Karpas-422 (cell line): Measurements from ENCODE around the gene CCDC192. TPM values are rescaled to one million over a fixed set of nuclear protein-coding genes. Genes with fewer than 3 reads are reported as not detected.

ENCODE experiments used
- DNase-seq: peaks from one replicate; pipeline ENCODE4 v3.0.0-alpha.2; 2015
- H2AFZ ChIP-seq: fragments of 200-600 bp; sonication (generic); 2 replicates; pipeline ENCODE4 v1.6.1; 2014; ENCODE audit warnings: antibody characterized with exemption, low read length, mixed read lengths
- H3K27ac ChIP-seq: fragments of 200-600 bp; sonication (generic); 2 replicates; pipeline ENCODE4 v1.5.1; 2014; ENCODE audit warnings: mild to moderate bottlenecking, low read length, moderate library complexity
- H3K27me3 ChIP-seq: fragments of 200-600 bp; sonication (generic); 2 replicates; pipeline ENCODE4 v1.6.1; 2014; ENCODE audit warnings: low read length, mixed read lengths
- H3K36me3 ChIP-seq: fragments of 200-600 bp; sonication (generic); 2 replicates; pipeline ENCODE4 v1.6.1; 2014; ENCODE audit warnings: low read length, mixed read lengths; ENCODE audit not compliant: insufficient read depth
- H3K4me1 ChIP-seq: fragments of 200-600 bp; sonication (generic); 2 replicates; pipeline ENCODE4 v1.6.1; 2014; ENCODE audit warnings: mild to moderate bottlenecking, low read length, mixed read lengths
- H3K4me2 ChIP-seq: fragments of 200-600 bp; sonication (generic); 2 replicates; pipeline ENCODE4 v1.6.1; 2014; ENCODE audit warnings: low read length, low read depth, mild to moderate bottlenecking; ENCODE audit not compliant: poor library complexity, severe bottlenecking
- H3K4me3 ChIP-seq: fragments of 200-600 bp; sonication (generic); 2 replicates; pipeline ENCODE4 v1.5.1; 2014; ENCODE audit warnings: mild to moderate bottlenecking, antibody characterized with exemption, low read length, mixed read lengths
- H3K79me2 ChIP-seq: fragments of 200-600 bp; sonication (generic); 2 replicates; pipeline ENCODE4 v1.6.1; 2014; ENCODE audit warnings: mild to moderate bottlenecking, low read length, mixed read lengths
- H3K9ac ChIP-seq: fragments of 200-600 bp; sonication (generic); 2 replicates; pipeline ENCODE4 v1.6.0; 2014; ENCODE audit warnings: low read length
- H3K9me2 ChIP-seq: fragments of 200-600 bp; sonication (generic), shearing (Covaris generic); replicated peaks from 2 replicates; pipeline ENCODE4 v1.6.0; 2014; ENCODE audit warnings: mild to moderate bottlenecking, low read length, moderate library complexity; ENCODE audit not compliant: insufficient read depth
- H3K9me3 ChIP-seq: fragments of 300-700, 200-600 bp; sonication (generic); 2 replicates; pipeline ENCODE4 v1.6.1; 2014; ENCODE audit warnings: low read length, mixed read lengths
- H4K20me1 ChIP-seq: fragments of 200-600 bp; sonication (generic); 2 replicates; pipeline ENCODE4 v1.6.1; 2014; ENCODE audit warnings: mild to moderate bottlenecking, antibody characterized with exemption, low read length, low read depth; ENCODE audit not compliant: insufficient read depth
- total RNA-seq: library from RNA; depleted of rRNA; stranded (reverse); fragments of >200 nt; shearing (Covaris generic); gene quantifications from 2 replicates; pipeline ENCODE4 v1.2.3, GENCODE V29; 2014; ENCODE audit warnings: low replicate concordance

Gene CCDC192
- total RNA-seq, 1 experiment from 2014 or later = not detected

DNA sequence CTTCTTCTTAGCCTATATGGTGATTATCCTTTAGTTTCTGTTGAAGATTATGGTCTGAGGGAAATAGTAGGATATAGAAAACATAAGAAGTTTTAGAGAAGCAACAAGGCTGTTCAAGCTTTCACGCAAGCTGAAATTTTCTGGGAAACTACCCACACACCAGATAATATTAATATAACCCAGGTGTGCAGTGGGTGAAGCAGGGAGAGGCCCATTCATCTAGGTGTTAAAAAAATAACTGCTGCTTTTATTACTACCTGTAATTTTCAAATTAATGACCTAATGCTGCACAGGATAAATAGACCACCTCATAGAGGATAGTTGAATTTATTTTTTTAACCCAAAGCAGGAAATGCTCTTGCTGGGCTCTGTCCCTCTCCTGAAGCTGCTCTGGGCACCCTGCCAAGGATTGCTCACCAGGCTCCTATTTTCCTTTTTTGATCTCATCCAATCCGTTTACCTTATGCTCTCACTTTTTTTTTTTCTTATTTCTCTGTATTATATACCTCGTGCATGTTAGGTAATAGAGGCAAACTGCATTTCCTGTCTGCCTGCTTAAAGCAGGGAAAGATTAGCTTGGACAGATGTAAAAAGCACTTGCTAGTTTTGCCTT is 256.1 kb downstream of the CCDC192 start:
- Histone ChIP-seq H3K9me3 (no peaks in the 10 kb centered on the region), H3K4me3 (no peak overlapping the region), H3K4me2 (peak overlapping the region; percentile 24), H3K27ac (peak overlapping the region; percentile 37), H3K9me2 (no peaks in the 10 kb centered on the region), H3K79me2 (0 out of 2 replicates have a peak, but pooled peaks cover 6% of the 10 kb centered on the region), H2AFZ (no peak overlapping the region), H3K27me3 (no peaks in the 10 kb centered on the region), H3K36me3 (peaks cover 18% of the 10 kb centered on the region; the same call in 1 of the 2 replicates), H4K20me1 (no peaks in the 10 kb centered on the region), H3K9ac (no peak overlapping the region), H3K4me1 (peaks cover 48% of the 10 kb centered on the region)
- no peak for DNase-seq

DNA sequence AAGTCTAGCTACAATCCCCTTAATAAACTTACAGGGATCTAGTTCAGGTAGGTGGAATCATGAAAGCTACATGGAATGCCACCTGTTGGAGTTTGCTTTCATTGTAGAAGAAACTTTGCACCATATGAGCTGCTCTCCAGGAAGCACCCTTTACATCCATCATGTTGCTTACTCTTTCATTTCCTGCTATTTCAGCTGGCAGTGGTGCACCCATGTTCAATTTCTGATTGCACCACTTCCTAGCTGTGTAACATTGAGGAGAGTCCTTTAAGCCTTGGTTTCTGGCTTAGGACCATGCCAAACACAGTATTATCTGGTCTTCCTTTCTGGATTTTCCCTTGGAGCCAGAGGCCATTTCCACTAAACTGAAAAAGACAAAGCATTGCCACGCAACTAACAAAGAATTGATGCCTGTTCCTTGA is 257.1 kb downstream of the CCDC192 start:
- peak overlapping the region; percentile 37 for H3K27ac ChIP-seq
- no peaks in the 10 kb centered on the region for H3K9me3 ChIP-seq
- no peaks in the 10 kb centered on the region for H3K27me3 ChIP-seq
- no peak overlapping the region for H3K9ac ChIP-seq
- H4K20me1 ChIP-seq = no peaks in the 10 kb centered on the region
- H3K4me1 ChIP-seq = peaks cover 48% of the 10 kb centered on the region
- 0 out of 2 replicates have a peak overlapping the region, but pooled peaks have one; percentile 19 for H2AFZ ChIP-seq
- 0 out of 2 replicates have a peak, but pooled peaks cover 6% of the 10 kb centered on the region for H3K79me2 ChIP-seq
- no peak for DNase-seq
- no peak overlapping the region for H3K4me3 ChIP-seq
- peaks cover 12% of the 10 kb centered on the region; the same call in 1 of the 2 replicates for H3K36me3 ChIP-seq
- no peaks in the 10 kb centered on the region for H3K9me2 ChIP-seq
- peak overlapping the region; percentile 24 for H3K4me2 ChIP-seq

DNA sequence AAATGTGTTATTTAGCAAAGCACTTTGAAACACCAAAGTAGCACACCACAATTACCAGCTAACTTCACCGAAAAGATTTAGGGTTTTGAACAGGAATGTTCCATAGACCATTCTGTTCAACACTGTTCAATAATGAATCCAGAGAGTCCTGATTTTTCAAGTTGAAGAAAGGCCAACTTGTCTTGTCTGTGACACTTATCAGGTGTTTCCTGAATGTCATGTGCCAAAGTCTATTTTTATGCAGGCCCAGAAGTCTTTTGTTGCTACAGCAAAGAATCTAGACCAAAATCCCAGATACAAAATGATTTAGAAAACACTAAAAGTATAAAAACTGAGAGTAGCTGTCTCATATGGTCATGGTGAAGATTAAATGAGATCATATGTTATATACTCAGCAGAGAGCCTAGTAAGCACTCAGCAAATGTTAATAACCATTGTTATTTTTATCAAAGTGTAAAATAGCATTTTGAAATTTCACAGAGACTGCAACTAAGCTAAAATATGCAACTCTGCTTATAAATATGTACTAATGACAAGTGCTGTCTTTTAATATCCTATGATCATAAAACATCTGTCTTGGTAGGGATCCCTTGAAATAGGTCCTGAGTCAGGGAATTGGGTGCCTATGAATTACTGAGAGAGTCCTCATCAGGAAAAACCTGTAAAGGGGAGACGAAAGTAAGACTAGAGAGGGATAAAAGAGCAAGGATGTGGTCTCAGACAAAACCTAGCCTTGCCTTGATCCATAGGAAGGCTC is 258.0 kb downstream of the CCDC192 start:
- Histone ChIP-seq H3K9me3 (no peaks in the 10 kb centered on the region), H2AFZ (no peak overlapping the region), H3K4me3 (no peak overlapping the region), H3K36me3 (peaks cover 11% of the 10 kb centered on the region), H3K27me3 (no peaks in the 10 kb centered on the region), H3K9me2 (no peaks in the 10 kb centered on the region), H3K4me2 (no peak overlapping the region), H3K9ac (no peak overlapping the region), H4K20me1 (no peaks in the 10 kb centered on the region), H3K27ac (peak overlapping the region; percentile 29), H3K4me1 (peaks cover 48% of the 10 kb centered on the region), H3K79me2 (0 out of 2 replicates have a peak, but pooled peaks cover 6% of the 10 kb centered on the region)
- no peak for DNase-seq

DNA sequence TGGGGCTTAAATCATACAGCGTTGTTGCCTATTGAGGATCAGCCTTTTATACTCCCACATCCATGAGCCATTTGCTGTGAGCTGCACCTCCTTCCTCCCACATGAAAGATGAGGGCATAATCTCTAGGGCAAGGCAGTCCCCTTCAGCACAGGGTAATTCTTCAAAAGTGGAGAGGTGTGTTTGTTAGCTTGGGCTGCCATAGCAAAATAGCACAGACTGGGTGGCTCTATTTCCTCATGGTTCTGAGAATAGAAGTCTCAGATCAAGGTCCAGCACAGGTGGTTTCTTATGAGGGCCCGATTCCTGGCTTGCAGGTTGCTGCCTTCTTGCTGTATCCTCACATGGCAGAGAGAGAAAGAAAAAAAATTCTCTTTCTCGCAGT is 258.6 kb downstream of the CCDC192 start:
- H3K79me2 ChIP-seq = 0 out of 2 replicates have a peak, but pooled peaks cover 6% of the 10 kb centered on the region
- H3K27ac ChIP-seq = peak overlapping the region; percentile 29
- H3K9me2 ChIP-seq = no peaks in the 10 kb centered on the region
- no peak overlapping the region for H3K9ac ChIP-seq
- peaks cover 8% of the 10 kb centered on the region; the same call in 1 of the 2 replicates for H3K36me3 ChIP-seq
- DNase-seq = no peak
- H3K4me3 ChIP-seq = no peak overlapping the region
- peaks cover 48% of the 10 kb centered on the region for H3K4me1 ChIP-seq
- H3K4me2 ChIP-seq = no peak overlapping the region
- no peaks in the 10 kb centered on the region for H3K27me3 ChIP-seq
- no peak overlapping the region for H2AFZ ChIP-seq
- H3K9me3 ChIP-seq = no peaks in the 10 kb centered on the region
- H4K20me1 ChIP-seq = no peaks in the 10 kb centered on the region

DNA sequence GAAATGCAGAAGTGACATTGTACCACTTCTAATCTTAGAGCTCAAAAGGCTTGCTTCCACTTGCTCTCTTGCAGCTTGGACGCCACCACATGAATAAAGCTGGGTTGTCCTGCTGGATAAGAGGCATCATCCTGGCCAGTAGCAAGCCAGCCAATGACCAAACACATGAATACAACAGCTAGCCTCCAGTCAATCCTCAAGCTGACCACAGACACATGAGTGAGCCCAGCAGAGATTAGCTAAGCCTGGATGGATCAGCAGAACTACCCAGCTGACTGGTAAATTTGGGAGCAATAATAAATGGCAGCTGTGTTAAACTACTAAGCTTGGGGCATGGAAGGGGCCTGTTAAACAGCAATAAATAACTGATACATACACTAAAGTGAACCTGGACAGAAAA is 259.3 kb downstream of the CCDC192 start:
- Histone ChIP-seq H3K79me2 (0 out of 2 replicates have a peak, but pooled peaks cover 6% of the 10 kb centered on the region), H3K9me2 (no peaks in the 10 kb centered on the region), H3K9ac (no peak overlapping the region), H3K9me3 (no peaks in the 10 kb centered on the region), H3K4me3 (no peak overlapping the region), H3K27ac (no peak overlapping the region), H3K36me3 (peaks cover 8% of the 10 kb centered on the region; the same call in 1 of the 2 replicates), H3K4me2 (no peak overlapping the region), H4K20me1 (no peaks in the 10 kb centered on the region), H3K4me1 (peaks cover 48% of the 10 kb centered on the region), H3K27me3 (no peaks in the 10 kb centered on the region), H2AFZ (no peak overlapping the region)
- DNase-seq = no peak

DNA sequence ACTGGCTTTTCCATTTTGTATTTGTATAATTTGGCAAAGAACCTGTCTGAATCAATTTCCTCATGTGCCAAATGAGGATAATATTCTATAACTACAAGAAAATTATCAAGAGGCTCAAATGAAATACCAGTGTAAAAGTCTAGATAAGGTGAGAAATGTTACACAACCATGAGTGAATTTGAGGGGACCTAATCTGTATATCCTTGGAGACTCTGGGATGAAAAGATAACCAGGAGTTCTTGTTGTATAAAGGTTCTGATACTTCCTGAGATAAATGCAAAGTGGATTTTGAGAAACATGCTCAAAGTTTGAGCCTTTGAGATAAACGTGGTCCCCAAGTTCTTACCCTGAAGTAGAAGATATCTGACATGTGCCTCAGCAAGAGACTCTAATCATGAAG is 260.0 kb downstream of the CCDC192 start:
- H4K20me1 ChIP-seq = no peaks in the 10 kb centered on the region
- no peak for DNase-seq
- no peaks in the 10 kb centered on the region for H3K9me2 ChIP-seq
- no peak overlapping the region for H3K4me2 ChIP-seq
- H3K9ac ChIP-seq = no peak overlapping the region
- peaks cover 43% of the 10 kb centered on the region for H3K4me1 ChIP-seq
- peaks cover 8% of the 10 kb centered on the region; the same call in 1 of the 2 replicates for H3K36me3 ChIP-seq
- no peak overlapping the region for H3K27ac ChIP-seq
- H3K79me2 ChIP-seq = 0 out of 2 replicates have a peak, but pooled peaks cover 8% of the 10 kb centered on the region
- no peaks in the 10 kb centered on the region for H3K27me3 ChIP-seq
- no peaks in the 10 kb centered on the region for H3K9me3 ChIP-seq
- H3K4me3 ChIP-seq = no peak overlapping the region
- H2AFZ ChIP-seq = no peak overlapping the region

DNA sequence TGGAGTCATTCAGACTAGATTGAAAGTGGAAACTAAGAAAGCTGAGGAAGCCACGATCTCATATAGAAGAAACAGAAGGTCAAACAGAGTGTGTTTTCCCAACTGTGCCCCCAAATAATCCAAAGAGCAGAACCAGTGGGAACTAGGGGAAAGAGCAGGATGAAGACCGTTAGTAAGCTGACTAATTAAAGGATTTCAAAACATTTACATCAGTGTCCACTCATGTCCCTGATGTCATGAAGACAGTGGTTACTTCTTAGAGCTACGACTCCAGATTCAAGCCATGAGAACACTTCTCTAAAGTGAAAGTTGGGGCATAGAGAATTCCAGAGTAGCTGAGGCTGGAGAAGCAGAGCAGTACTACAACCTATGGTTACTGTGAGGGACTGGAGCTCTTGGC is 260.7 kb downstream of the CCDC192 start:
- no peak for DNase-seq
- no peaks in the 10 kb centered on the region for H4K20me1 ChIP-seq
- no peak overlapping the region for H3K4me2 ChIP-seq
- no peaks in the 10 kb centered on the region for H3K9me3 ChIP-seq
- H3K9ac ChIP-seq = no peak overlapping the region
- no peaks in the 10 kb centered on the region for H3K9me2 ChIP-seq
- 0 out of 2 replicates have a peak, but pooled peaks cover 8% of the 10 kb centered on the region for H3K79me2 ChIP-seq
- no peaks in the 10 kb centered on the region for H3K27me3 ChIP-seq
- H3K4me3 ChIP-seq = no peak overlapping the region
- peaks cover 36% of the 10 kb centered on the region for H3K4me1 ChIP-seq
- peaks cover 8% of the 10 kb centered on the region; the same call in 1 of the 2 replicates for H3K36me3 ChIP-seq
- H2AFZ ChIP-seq = no peak overlapping the region
- H3K27ac ChIP-seq = no peak overlapping the region

DNA sequence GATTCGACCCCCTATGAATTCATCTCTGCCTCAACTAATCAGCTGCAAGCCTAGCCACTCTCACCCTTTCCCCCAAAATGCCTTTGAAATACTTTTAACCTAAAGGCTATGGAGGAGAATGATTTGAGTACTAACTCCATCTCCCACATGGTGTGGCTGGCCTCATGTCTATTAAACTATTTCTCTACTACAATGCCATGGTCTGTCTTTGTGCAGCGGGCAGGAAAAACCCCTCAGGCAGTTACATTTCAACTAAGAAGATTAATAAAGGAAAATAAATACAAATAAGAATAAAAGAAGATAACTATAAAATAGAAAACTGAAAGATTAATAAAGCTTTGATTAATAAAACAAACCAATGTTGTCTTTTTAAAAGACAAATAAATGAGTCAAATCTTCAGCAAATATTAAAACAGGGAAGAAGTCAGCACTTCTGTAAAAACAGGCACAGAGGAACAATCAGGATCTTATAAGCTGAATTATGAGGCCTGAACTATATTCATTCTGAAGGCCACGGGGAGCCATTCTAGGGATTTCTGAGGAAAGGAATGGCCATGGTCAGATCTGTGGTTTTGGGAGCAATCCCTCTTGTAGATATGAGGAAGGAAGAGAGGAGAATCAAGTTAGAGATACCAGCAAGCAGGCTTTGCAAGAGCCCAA is 264.3 kb downstream of the CCDC192 start:
- Histone ChIP-seq H3K4me3 (no peak overlapping the region), H3K27ac (no peak overlapping the region), H3K27me3 (no peaks in the 10 kb centered on the region), H3K79me2 (peaks cover 12% of the 10 kb centered on the region; the same call in 1 of the 2 replicates), H3K36me3 (peaks cover 8% of the 10 kb centered on the region; the same call in 1 of the 2 replicates), H2AFZ (no peak overlapping the region), H3K9me2 (no peaks in the 10 kb centered on the region), H4K20me1 (no peaks in the 10 kb centered on the region), H3K4me1 (peaks cover 9% of the 10 kb centered on the region), H3K4me2 (no peak overlapping the region), H3K9me3 (no peaks in the 10 kb centered on the region), H3K9ac (no peak overlapping the region)
- no peak for DNase-seq
